CD14-positive monocyte (primary cell): ENCODE measurements around the gene TTC31. TPM values are rescaled to one million over a fixed set of nuclear protein-coding genes. Genes with fewer than 3 reads are reported as not detected.
A peak's percentile ranks its signal among the peaks of the same experiment; 100 is the strongest.

Source experiments
- DNase-seq, 3 donors: peaks; one replicate each; pipeline ENCODE4 v3.0.0-alpha.2; 2011 to 2022
- H2AFZ ChIP-seq: 2 replicates; pipeline ENCODE4 v1.6.0; 2012; ENCODE audit warnings: mild to moderate bottlenecking, low read depth, low read length, inconsistent platforms; ENCODE audit not compliant: insufficient read depth, poor library complexity, severe bottlenecking
- H3K27ac ChIP-seq, 2 donors: 1 replicate in 1 of 2; 2 replicates in 1 of 2; pipeline ENCODE4 v1.5.1; 2012 to 2013; ENCODE audit warnings: low read length in 2 of 2, control low read depth in 1 of 2, inconsistent platforms in 1 of 2, low read depth in 1 of 2, mild to moderate bottlenecking in 1 of 2
- H3K27me3 ChIP-seq, 2 donors: one replicate each; pipeline versions ENCODE4 v1.6.0 to v1.6.1; 2011 to 2013; ENCODE audit warnings: low read length in 2 of 2; ENCODE audit not compliant: control insufficient read depth in 2 of 2, insufficient read depth in 2 of 2
- H3K36me3 ChIP-seq, 2 donors: replicated peaks in 1 of 2; 1 replicate in 1 of 2; 2 replicates in 1 of 2; pipeline versions ENCODE4 v1.5.1 to v1.6.1; 2012 to 2013; ENCODE audit warnings: low read length in 2 of 2, control low read depth in 1 of 2, inconsistent platforms in 1 of 2, mild to moderate bottlenecking in 1 of 2; ENCODE audit not compliant: insufficient read depth in 2 of 2, control insufficient read depth in 1 of 2
- H3K4me1 ChIP-seq, 2 donors: 1 replicate in 1 of 2; 2 replicates in 1 of 2; pipeline versions ENCODE4 v1.5.1 to v1.6.1; 2012 to 2013; ENCODE audit warnings: low read length in 2 of 2, control low read depth in 1 of 2, inconsistent platforms in 1 of 2, mild to moderate bottlenecking in 1 of 2, moderate library complexity in 1 of 2; ENCODE audit not compliant: insufficient read depth in 2 of 2, control insufficient read depth in 1 of 2
- H3K4me2 ChIP-seq: replicated peaks from 2 replicates; pipeline ENCODE3; 2012; ENCODE audit warnings: low read length, moderate library complexity, mild to moderate bottlenecking; ENCODE audit not compliant: poor library complexity, severe bottlenecking; ENCODE audit errors: extremely low read depth
- H3K4me3 ChIP-seq, 3 experiments: fragments of 200-600 bp in 1 of 3; sonication (generic) in 1 of 3; replicated peaks in 1 of 3; 1 replicate in 2 of 3; 2 replicates in 1 of 3; pipeline ENCODE4 v1.5.1; 2011 to 2013; ENCODE audit warnings: low read length in 3 of 3, mild to moderate bottlenecking in 3 of 3, control low read depth in 2 of 3, low read depth in 2 of 3, inconsistent platforms in 1 of 3, moderate library complexity in 1 of 3
- H3K79me2 ChIP-seq: 2 replicates; pipeline ENCODE4 v1.6.0; 2012; ENCODE audit warnings: mild to moderate bottlenecking, control low read depth, inconsistent platforms, low read length, moderate library complexity; ENCODE audit not compliant: insufficient read depth
- H3K9ac ChIP-seq: 2 replicates; pipeline ENCODE4 v1.6.0; 2017; ENCODE audit warnings: low read length, mild to moderate bottlenecking; ENCODE audit not compliant: insufficient read depth, poor library complexity, severe bottlenecking
- H3K9me3 ChIP-seq, 2 donors: replicated peaks in 1 of 2; 1 replicate in 1 of 2; 2 replicates in 1 of 2; pipeline versions ENCODE4 v1.5.1 to v1.6.1; 2012 to 2013; ENCODE audit warnings: low read length in 2 of 2, control low read depth in 1 of 2; ENCODE audit not compliant: control insufficient read depth in 1 of 2, insufficient read depth in 1 of 2
- H4K20me1 ChIP-seq: 2 replicates; pipeline ENCODE4 v1.6.0; 2012; ENCODE audit warnings: mild to moderate bottlenecking, low read length, control low read depth, moderate library complexity; ENCODE audit not compliant: insufficient read depth
- H3K27ac Mint-ChIP-seq, 7 donors: one replicate each; pipeline ENCODE4 v1.8.0; 2020; ENCODE audit warnings: mild to moderate bottlenecking in 7 of 7, mixed read lengths in 7 of 7, moderate library complexity in 6 of 7, inconsistent platforms in 2 of 7
- H3K27me3 Mint-ChIP-seq, 3 donors: one replicate each; pipeline ENCODE4 v1.8.0; 2021 to 2022; ENCODE audit warnings: low read depth in 3 of 3, mild to moderate bottlenecking in 3 of 3, mixed read lengths in 3 of 3, moderate library complexity in 3 of 3, inconsistent platforms in 1 of 3
- H3K36me3 Mint-ChIP-seq, 2 donors: one replicate each; pipeline ENCODE4 v1.8.0; 2020; ENCODE audit warnings: mixed read lengths in 2 of 2, inconsistent platforms in 1 of 2, mild to moderate bottlenecking in 1 of 2
- H3K4me1 Mint-ChIP-seq: one replicate; pipeline ENCODE4 v1.8.0; 2020; ENCODE audit warnings: mild to moderate bottlenecking, mixed read lengths
- H3K4me3 Mint-ChIP-seq, 2 donors: one replicate each; pipeline ENCODE4 v1.8.0; 2020; ENCODE audit warnings: mild to moderate bottlenecking in 2 of 2, mixed read lengths in 2 of 2, moderate library complexity in 1 of 2
- H3K9me3 Mint-ChIP-seq, 7 donors: one replicate each; pipeline ENCODE4 v1.8.0; 2020 to 2022; ENCODE audit warnings: mixed read lengths in 7 of 7, mild to moderate bottlenecking in 6 of 7, moderate library complexity in 6 of 7, inconsistent platforms in 2 of 7
- CTCF ChIP-seq: fragments of 200-600 bp; IDR thresholded peaks from one replicate; pipeline ENCODE4 v1.8.0; 2022; ENCODE audit warnings: antibody characterized with exemption, mild to moderate bottlenecking
- WGBS: methylation state at CpG from one replicate; pipeline ENCODE4 v1.1.5; 2013; ENCODE audit warnings: missing lambda C conversion rate; ENCODE audit not compliant: insufficient coverage; 5-methylcytosine and 5-hydroxymethylcytosine counted together
- intact Hi-C, 2 donors: fragments of 100-400 bp; cut with micrococcal nuclease; formaldehyde crosslinking; loops; one replicate each; pipeline versions ENCODE4 v1.15.0 to v1.15.1; 2023
- polyA plus RNA-seq, 3 donors: library from polyadenylated mRNA; depleted of rRNA in 1 of 3; unstranded in 2 of 3; stranded (reverse) in 1 of 3; fragments of 300-500 nt in 2 of 3; fragments of >200 nt in 1 of 3; fragmentation: Illumina TruSeq in 2 of 3; gene quantifications; 1 replicate in 2 of 3; 2 replicates in 1 of 3; pipeline ENCODE4 v1.2.3, GENCODE V29; 2012 to 2021

The TTC31 gene
- polyA plus RNA-seq, 3 donors: 19.6 to 46.5 (median 21.3) TPM

- Histone ChIP-seq H3K9ac (peak overlapping the region; percentile 85), H2AFZ (peak overlapping the region; percentile 99)
- no peak for TF ChIP-seq CTCF
Measured at GRCh38 chr2:74471332-74472065, 11.4 kb upstream of the TTC31 start.

GRCh38 chr2:74472086-74472944 is 10.6 kb upstream of the TTC31 start, which contains the start of gene MRPL53:
Gene MRPL53, minus strand, starts transcription at chr2:74472680. Its CDS starts 20 bp downstream, at chr2:74472660.
- H3K27me3 Mint-ChIP-seq: peaks cover 0 to 2% (median 0%) of the 10 kb centered on the region in 3 donors
- H3K36me3 Mint-ChIP-seq: peaks cover 19 to 30% of the 10 kb centered on the region in 2 donors
- H3K4me1 ChIP-seq: peaks cover 31 to 37% of the 10 kb centered on the region in 2 donors
- H4K20me1 ChIP-seq: peaks cover 5% of the 10 kb centered on the region
- no peaks in the 10 kb centered on the region for H3K9me3 ChIP-seq
- under 1% methylated on average over 58 of the region's 66 CpGs for WGBS
- H3K4me3 Mint-ChIP-seq: peak within 1 kb of the TSS; percentile 92 to 97
- peak within 1 kb of the TSS; percentile 89 to 97 for H3K27ac ChIP-seq
- H3K79me2 ChIP-seq: peaks cover 17% of the 10 kb centered on the region
- H3K4me3 ChIP-seq: peak within 1 kb of the TSS; percentile 38 to 92 (median 62)
- peak within 1 kb of the TSS; percentile 85 for H3K9ac ChIP-seq
- peaks cover 14 to 19% of the 10 kb centered on the region in 2 donors for H3K36me3 ChIP-seq
- peaks cover 0 to 3% (median 0%) of the 10 kb centered on the region in 7 donors for H3K9me3 Mint-ChIP-seq
- H3K4me2 ChIP-seq: peak within 1 kb of the TSS; percentile 92
- H3K4me1 Mint-ChIP-seq: peaks cover 28% of the 10 kb centered on the region
- intact Hi-C loops: no loop called here
- no peaks in the 10 kb centered on the region for H3K27me3 ChIP-seq
- H3K27ac Mint-ChIP-seq: peak within 1 kb of the TSS; percentile 92 to 98 (median 98)
- peak; percentile 92 to 96 (median 94) for DNase-seq
- no peak for TF ChIP-seq CTCF
- peak within 1 kb of the TSS; percentile 99 for H2AFZ ChIP-seq

More at GRCh38 chr2:74471332-74472065, 11.4 kb upstream of the TTC31 start:
- H3K9me3 ChIP-seq: no peaks in the 10 kb centered on the region
- peak overlapping the region; percentile 92 to 97 for H3K4me3 Mint-ChIP-seq
- H3K79me2 ChIP-seq: peaks cover 13% of the 10 kb centered on the region
- no peaks in the 10 kb centered on the region for H3K27me3 ChIP-seq
- H3K36me3 ChIP-seq: peaks cover 14 to 19% of the 10 kb centered on the region in 2 donors
- H3K4me1 Mint-ChIP-seq: peaks cover 20% of the 10 kb centered on the region
- no peak for DNase-seq
- peaks cover 19 to 30% of the 10 kb centered on the region in 2 donors for H3K36me3 Mint-ChIP-seq
- peak overlapping the region; percentile 92 to 98 (median 98) for H3K27ac Mint-ChIP-seq
- H3K27me3 Mint-ChIP-seq: peaks cover 0 to 2% (median 0%) of the 10 kb centered on the region in 3 donors
- H3K9me3 Mint-ChIP-seq: peaks cover 0 to 3% (median 0%) of the 10 kb centered on the region in 7 donors
- peak overlapping the region; percentile 38 to 92 (median 62) for H3K4me3 ChIP-seq
- H3K4me2 ChIP-seq: peak overlapping the region; percentile 92
- intact Hi-C loops: no loop called here
- H3K27ac ChIP-seq: peak overlapping the region; percentile 89 to 97
- whole genome bisulfite sequencing: 56% methylated on average over 8 of the region's 16 CpGs
- peaks cover 23 to 29% of the 10 kb centered on the region in 2 donors for H3K4me1 ChIP-seq
- peaks cover under 1% of the 10 kb centered on the region for H4K20me1 ChIP-seq
